SJSA1 (cell line): ENCODE results near the gene TLCD4. TPM values are rescaled to one million over a fixed set of nuclear protein-coding genes. Genes with fewer than 3 reads are reported as not detected.

Experiments used
- DNase-seq, 2 experiments: peaks; one replicate each; pipeline ENCODE4 v3.0.0-alpha.2; 2015 to 2020; ENCODE audit warnings: low spot score in 2 of 2, low read depth in 1 of 2
- H3K27ac ChIP-seq: fragments of 250-450 bp; sonication (Bioruptor Pico); 2 replicates; pipeline ENCODE4 v1.5.1; 2020; ENCODE audit warnings: mild to moderate bottlenecking, moderate library complexity
- H3K27me3 ChIP-seq: fragments of 250-450 bp; sonication (Bioruptor Pico); replicated peaks from 2 replicates; pipeline ENCODE4 v1.5.1; 2020; ENCODE audit warnings: mild to moderate bottlenecking, moderate library complexity
- H3K36me3 ChIP-seq: fragments of 250-450 bp; sonication (Bioruptor Pico); 2 replicates; pipeline ENCODE4 v1.5.1; 2020; ENCODE audit warnings: mild to moderate bottlenecking
- H3K4me1 ChIP-seq: fragments of 250-450 bp; sonication (Bioruptor Pico); replicated peaks from 2 replicates; pipeline ENCODE4 v1.6.1; 2021; ENCODE audit warnings: mild to moderate bottlenecking
- H3K4me3 ChIP-seq: fragments of 250-450 bp; sonication (Bioruptor Pico); 2 replicates; pipeline ENCODE4 v1.5.1; 2020; ENCODE audit warnings: mild to moderate bottlenecking
- H3K9me3 ChIP-seq: fragments of 250-450 bp; sonication (Bioruptor Pico); replicated peaks from 2 replicates; pipeline ENCODE4 v1.5.1; 2020; ENCODE audit warnings: mild to moderate bottlenecking
- total RNA-seq: library from RNA; depleted of rRNA; stranded (reverse); fragments of >200 nt; shearing (Covaris generic); gene quantifications from 2 replicates; pipeline ENCODE4 v1.2.3, GENCODE V29; 2014; rRNA removed

Gene TLCD4, protein sequence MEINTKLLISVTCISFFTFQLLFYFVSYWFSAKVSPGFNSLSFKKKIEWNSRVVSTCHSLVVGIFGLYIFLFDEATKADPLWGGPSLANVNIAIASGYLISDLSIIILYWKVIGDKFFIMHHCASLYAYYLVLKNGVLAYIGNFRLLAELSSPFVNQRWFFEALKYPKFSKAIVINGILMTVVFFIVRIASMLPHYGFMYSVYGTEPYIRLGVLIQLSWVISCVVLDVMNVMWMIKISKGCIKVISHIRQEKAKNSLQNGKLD
- total RNA-seq, result 0.60 and 2.5 TPM in 2 replicates

- DNase-seq, result peak; percentile 48 to 57
- peak within 1 kb of the TSS; percentile 83 for H3K4me3 ChIP-seq
- peaks cover 3% of the 10 kb centered on the region; the same call in 1 of the 2 replicates for H3K9me3 ChIP-seq
- no peak within 1 kb of the TSS for H3K27ac ChIP-seq
- H3K4me1 ChIP-seq, result peaks cover 13% of the 10 kb centered on the region
- H3K27me3 ChIP-seq, result peaks cover 15% of the 10 kb centered on the region
- peaks cover 5% of the 10 kb centered on the region; the same call in 1 of the 2 replicates for H3K36me3 ChIP-seq
These were observed at the start of gene TLCD4 for GRCh38 chr1:95117207-95118066. TSS of gene TLCD4 (plus strand) at chr1:95117355. CDS start at chr1:95143902, 26,547 bp downstream.

- no peaks in the 10 kb centered on the region; the same call in 1 of the 2 replicates for H3K4me1 ChIP-seq
- H3K9me3 ChIP-seq, result no peaks in the 10 kb centered on the region
- no peaks in the 10 kb centered on the region for H3K27me3 ChIP-seq
- no peak overlapping the region for H3K27ac ChIP-seq
- H3K4me3 ChIP-seq, result no peak overlapping the region
- H3K36me3 ChIP-seq, result peaks cover 20% of the 10 kb centered on the region
- no peak for DNase-seq
These were observed 49.6 kb upstream of the TLCD4 start for GRCh38 chr1:95067568-95067967.

GRCh38 chr1:95068956-95069709 is 48.0 kb upstream of the TLCD4 start:
- H3K4me3 ChIP-seq, result no peak overlapping the region
- H3K27ac ChIP-seq, result no peak overlapping the region
- no peaks in the 10 kb centered on the region for H3K9me3 ChIP-seq
- no peaks in the 10 kb centered on the region; the same call in 1 of the 2 replicates for H3K4me1 ChIP-seq
- H3K27me3 ChIP-seq, result no peaks in the 10 kb centered on the region
- no peak for DNase-seq
- H3K36me3 ChIP-seq, result peaks cover 9% of the 10 kb centered on the region

GRCh38 chr1:95069710-95070093 is 47.5 kb upstream of the TLCD4 start:
- Histone ChIP-seq H3K36me3 (peaks cover 4% of the 10 kb centered on the region; the same call in 1 of the 2 replicates), H3K9me3 (no peaks in the 10 kb centered on the region), H3K4me1 (no peaks in the 10 kb centered on the region; the same call in 1 of the 2 replicates), H3K4me3 (no peak overlapping the region), H3K27ac (no peak overlapping the region), H3K27me3 (no peaks in the 10 kb centered on the region)
- no peak for DNase-seq

DNA sequence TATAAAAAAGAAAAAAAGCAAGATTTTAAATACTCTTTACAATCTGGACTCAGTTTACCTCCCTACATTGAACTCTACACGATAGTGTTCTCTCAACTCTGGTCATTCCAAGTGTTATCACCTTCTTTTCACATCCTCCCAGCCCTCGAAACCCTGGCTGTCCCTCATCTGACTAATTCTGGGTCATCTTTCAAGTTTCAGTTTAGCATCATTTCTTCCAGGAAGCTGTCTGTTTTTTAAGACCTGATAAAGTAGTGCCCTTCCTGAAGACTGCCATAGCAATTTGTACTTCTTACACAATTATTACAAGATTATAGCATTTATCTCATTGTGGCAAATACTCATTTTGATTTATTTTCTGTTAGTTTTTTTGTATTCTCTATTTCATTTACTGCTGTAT is 45.6 kb upstream of the TLCD4 start:
- Histone ChIP-seq H3K4me3 (no peak overlapping the region; the same call in 1 of the 2 replicates), H3K27ac (no peak overlapping the region), H3K9me3 (no peaks in the 10 kb centered on the region), H3K27me3 (no peaks in the 10 kb centered on the region), H3K36me3 (0 out of 2 replicates have a peak, but pooled peaks cover 3% of the 10 kb centered on the region), H3K4me1 (no peaks in the 10 kb centered on the region; the same call in 1 of the 2 replicates)
- DNase-seq, result no peak

GRCh38 chr1:95072117-95072516 is 45.0 kb upstream of the TLCD4 start:
- H3K27ac ChIP-seq, result peak overlapping the region; percentile 56
- 0 out of 2 replicates have a peak, but pooled peaks cover 3% of the 10 kb centered on the region for H3K36me3 ChIP-seq
- no peaks in the 10 kb centered on the region for H3K9me3 ChIP-seq
- H3K4me3 ChIP-seq, result peak overlapping the region; percentile 68
- DNase-seq, result no peak
- no peaks in the 10 kb centered on the region for H3K27me3 ChIP-seq
- H3K4me1 ChIP-seq, result no peaks in the 10 kb centered on the region; the same call in 1 of the 2 replicates

DNA sequence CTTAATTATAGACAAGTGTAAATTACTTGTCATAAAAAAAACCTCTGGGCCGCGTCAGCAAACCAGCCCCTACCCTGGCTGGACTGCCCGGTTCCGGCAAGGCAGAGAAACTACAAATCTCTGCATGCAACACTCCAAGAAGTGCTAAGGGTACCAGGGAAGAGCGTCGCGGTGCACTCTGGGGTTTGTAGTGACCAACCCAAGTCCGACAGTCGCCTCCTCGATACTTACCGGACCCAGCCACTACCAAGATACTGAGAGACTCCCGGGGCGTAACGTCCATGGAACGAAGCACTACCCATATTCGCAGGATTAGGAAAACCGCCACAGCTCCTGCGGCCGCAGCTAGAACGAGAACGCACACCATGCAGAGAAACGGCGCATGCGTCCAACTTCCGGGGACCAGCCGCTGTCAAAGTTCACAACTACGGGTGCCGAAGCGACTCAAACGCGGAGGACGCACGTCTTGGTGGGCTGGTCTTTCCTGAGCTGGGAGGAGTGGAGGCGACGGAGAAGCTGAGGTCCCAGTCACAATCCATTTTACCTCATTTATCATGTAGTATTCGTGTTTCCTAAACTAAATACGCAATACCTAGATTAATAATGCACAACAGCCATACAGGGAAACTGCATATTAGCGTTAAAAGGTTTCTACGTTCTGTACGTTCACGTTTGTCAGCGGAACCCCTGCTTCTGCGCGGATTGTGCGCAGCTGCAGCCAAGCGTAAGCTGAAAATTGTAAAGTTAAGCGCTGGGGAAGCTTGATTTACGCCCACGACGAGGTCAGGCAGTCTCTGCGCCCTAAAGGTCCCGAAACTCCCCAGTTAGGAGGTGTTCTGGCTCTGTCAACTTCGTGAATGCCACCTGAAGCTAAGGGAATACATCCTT is 44.4 kb upstream of the TLCD4 start, which contains the start of gene ALG14:
Gene ALG14, minus strand, starts transcription at position 420 of the 888 bp plus-strand sequence. Its CDS starts 53 bp downstream, at position 367.
- Histone ChIP-seq H3K4me3 (peak within 1 kb of the TSS; percentile 68), H3K4me1 (no peaks in the 10 kb centered on the region; the same call in 1 of the 2 replicates), H3K27me3 (no peaks in the 10 kb centered on the region), H3K9me3 (no peaks in the 10 kb centered on the region), H3K27ac (peak within 1 kb of the TSS; percentile 56), H3K36me3 (0 out of 2 replicates have a peak, but pooled peaks cover 3% of the 10 kb centered on the region)
- DNase-seq, result peak; percentile 93 to 98

DNA sequence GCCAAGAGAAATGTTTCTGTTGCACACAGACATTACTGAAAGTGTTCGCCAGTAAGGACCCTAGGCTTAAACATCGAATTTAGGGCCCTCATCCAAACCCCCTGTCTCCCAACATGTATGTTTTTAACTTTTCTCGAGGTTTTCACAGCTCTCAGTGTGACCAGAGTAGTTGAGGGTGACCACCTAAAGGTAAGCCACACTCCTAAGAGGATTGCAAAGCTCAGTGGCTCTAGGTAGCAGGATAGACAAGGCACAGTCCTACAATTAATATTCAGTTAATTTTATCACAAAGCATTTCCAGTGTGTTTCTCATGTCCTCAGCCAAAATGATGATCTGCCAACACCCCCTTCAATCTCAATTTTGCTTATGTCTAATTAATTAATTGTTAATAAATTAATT is 43.7 kb upstream of the TLCD4 start:
- 0 out of 2 replicates have a peak, but pooled peaks cover 3% of the 10 kb centered on the region for H3K36me3 ChIP-seq
- H3K27ac ChIP-seq, result no peak overlapping the region
- no peaks in the 10 kb centered on the region; the same call in 1 of the 2 replicates for H3K4me1 ChIP-seq
- H3K9me3 ChIP-seq, result no peaks in the 10 kb centered on the region
- no peak for DNase-seq
- peaks cover 3% of the 10 kb centered on the region; the same call in 1 of the 2 replicates for H3K27me3 ChIP-seq
- H3K4me3 ChIP-seq, result peak overlapping the region; percentile 68

DNA sequence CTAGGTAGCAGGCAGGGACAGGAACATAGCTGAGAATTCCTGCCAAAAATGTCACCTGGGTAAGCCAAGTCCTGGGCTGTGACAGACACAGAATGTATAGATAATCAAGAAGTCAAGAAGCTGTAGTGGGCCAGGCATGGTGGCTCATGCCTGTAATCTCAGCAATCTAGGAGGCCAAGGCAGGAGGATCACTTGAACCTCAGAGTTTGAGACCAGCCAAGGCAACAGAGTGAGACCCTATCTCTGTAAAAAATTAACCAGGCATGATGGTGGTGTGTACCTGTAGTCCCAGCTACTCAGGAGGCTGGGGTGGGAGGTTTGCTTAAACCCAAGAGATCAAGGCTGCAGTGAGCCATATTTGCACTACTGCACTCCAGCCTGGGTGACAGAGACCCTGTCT is 41.1 kb upstream of the TLCD4 start:
- Histone ChIP-seq H3K9me3 (no peaks in the 10 kb centered on the region), H3K4me3 (no peak overlapping the region), H3K27me3 (peaks cover 4% of the 10 kb centered on the region; the same call in 1 of the 2 replicates), H3K36me3 (0 out of 2 replicates have a peak, but pooled peaks cover under 1% of the 10 kb centered on the region), H3K27ac (no peak overlapping the region), H3K4me1 (no peaks in the 10 kb centered on the region; the same call in 1 of the 2 replicates)
- DNase-seq, result no peak

DNA sequence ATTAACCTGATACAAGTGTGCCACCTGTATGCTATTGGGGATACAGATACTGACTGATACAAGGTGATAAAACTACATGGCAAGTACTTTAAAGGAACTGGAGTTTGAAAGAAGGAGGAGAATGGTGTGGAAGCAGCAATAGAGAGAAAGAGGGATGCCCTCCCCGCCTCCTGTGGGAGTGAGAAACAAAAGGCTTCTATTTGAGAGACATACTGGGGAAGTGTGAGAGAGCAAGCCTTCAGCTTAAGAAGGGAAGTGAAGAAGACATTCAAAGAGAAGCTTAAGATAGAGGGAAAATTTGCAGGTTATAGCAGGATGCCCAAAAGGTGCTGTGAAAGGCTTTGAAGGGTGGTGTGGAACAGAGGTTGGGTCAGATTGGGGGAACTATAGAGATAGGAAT is 36.7 kb upstream of the TLCD4 start:
- H3K27me3 ChIP-seq, result peaks cover 4% of the 10 kb centered on the region; the same call in 1 of the 2 replicates
- H3K36me3 ChIP-seq, result no peaks in the 10 kb centered on the region
- H3K27ac ChIP-seq, result no peak overlapping the region
- DNase-seq, result no peak
- peaks cover 10% of the 10 kb centered on the region; the same call in 1 of the 2 replicates for H3K4me1 ChIP-seq
- H3K9me3 ChIP-seq, result no peaks in the 10 kb centered on the region
- no peak overlapping the region for H3K4me3 ChIP-seq

GRCh38 chr1:95080879-95081278 is 36.3 kb upstream of the TLCD4 start:
- no peak overlapping the region for H3K4me3 ChIP-seq
- peaks cover 11% of the 10 kb centered on the region for H3K4me1 ChIP-seq
- no peak for DNase-seq
- H3K27ac ChIP-seq, result no peak overlapping the region
- no peaks in the 10 kb centered on the region for H3K36me3 ChIP-seq
- H3K27me3 ChIP-seq, result peaks cover 4% of the 10 kb centered on the region; the same call in 1 of the 2 replicates
- H3K9me3 ChIP-seq, result no peaks in the 10 kb centered on the region
